ENCODE data around the gene OTOA.

GRCh38 chr16:21694609-21695008 lies 30.8 kb downstream of the OTOA start:
- TF ChIP-seq CEBPB (IDR thresholded peaks at IDR 0.05), result no peak
- TF ChIP-seq FOXM1 (IDR thresholded peaks at IDR 0.05; ENCODE audit: borderline replicate concordance, low read depth), result no peak
- no peak for TF ChIP-seq CREB1 (IDR thresholded peaks at IDR 0.05; ENCODE audit: low read depth)
- no peak for TF ChIP-seq REST (IDR thresholded peaks at IDR 0.05; ENCODE audit: low read depth)

All from Ishikawa (cell line).